ENCODE results near the gene LRCOL1. TPM values are rescaled to one million over a fixed set of nuclear protein-coding genes. Genes with fewer than 3 reads are reported as not detected.

LRCOL1 gene
- total and polyA plus RNA-seq, 11 donors: not detected

- intact Hi-C loops (cut with DNase I): no loop called here
- Histone ChIP-seq H3K27me3 (no peaks in the 10 kb centered on the region), H3K9me3 (no peaks in the 10 kb centered on the region), H3K4me1 (no peaks in the 10 kb centered on the region), H3K36me3 (peaks cover 0 to 90% (median 75%) of the 10 kb centered on the region in 9 donors), H3K27ac (no peak overlapping the region), H3K4me3 (no peak overlapping the region)
- no peak for TF ChIP-seq POLR2A (IDR thresholded peaks at IDR 0.05)
- TF ChIP-seq, protein P1, sequence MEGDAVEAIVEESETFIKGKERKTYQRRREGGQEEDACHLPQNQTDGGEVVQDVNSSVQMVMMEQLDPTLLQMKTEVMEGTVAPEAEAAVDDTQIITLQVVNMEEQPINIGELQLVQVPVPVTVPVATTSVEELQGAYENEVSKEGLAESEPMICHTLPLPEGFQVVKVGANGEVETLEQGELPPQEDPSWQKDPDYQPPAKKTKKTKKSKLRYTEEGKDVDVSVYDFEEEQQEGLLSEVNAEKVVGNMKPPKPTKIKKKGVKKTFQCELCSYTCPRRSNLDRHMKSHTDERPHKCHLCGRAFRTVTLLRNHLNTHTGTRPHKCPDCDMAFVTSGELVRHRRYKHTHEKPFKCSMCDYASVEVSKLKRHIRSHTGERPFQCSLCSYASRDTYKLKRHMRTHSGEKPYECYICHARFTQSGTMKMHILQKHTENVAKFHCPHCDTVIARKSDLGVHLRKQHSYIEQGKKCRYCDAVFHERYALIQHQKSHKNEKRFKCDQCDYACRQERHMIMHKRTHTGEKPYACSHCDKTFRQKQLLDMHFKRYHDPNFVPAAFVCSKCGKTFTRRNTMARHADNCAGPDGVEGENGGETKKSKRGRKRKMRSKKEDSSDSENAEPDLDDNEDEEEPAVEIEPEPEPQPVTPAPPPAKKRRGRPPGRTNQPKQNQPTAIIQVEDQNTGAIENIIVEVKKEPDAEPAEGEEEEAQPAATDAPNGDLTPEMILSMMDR (IDR thresholded peaks at IDR 0.05): no peak
- DNase-seq (no peak), ATAC-seq (peak in 1 of 4 donors; percentile 21)
- WGBS, 4 donors: 92 to 97% (median 94%) methylated on average over 29 of the region's 29 CpGs
Measured at GRCh38 chr12:132635076-132635955, 24.9 kb upstream of the LRCOL1 start.

DNA sequence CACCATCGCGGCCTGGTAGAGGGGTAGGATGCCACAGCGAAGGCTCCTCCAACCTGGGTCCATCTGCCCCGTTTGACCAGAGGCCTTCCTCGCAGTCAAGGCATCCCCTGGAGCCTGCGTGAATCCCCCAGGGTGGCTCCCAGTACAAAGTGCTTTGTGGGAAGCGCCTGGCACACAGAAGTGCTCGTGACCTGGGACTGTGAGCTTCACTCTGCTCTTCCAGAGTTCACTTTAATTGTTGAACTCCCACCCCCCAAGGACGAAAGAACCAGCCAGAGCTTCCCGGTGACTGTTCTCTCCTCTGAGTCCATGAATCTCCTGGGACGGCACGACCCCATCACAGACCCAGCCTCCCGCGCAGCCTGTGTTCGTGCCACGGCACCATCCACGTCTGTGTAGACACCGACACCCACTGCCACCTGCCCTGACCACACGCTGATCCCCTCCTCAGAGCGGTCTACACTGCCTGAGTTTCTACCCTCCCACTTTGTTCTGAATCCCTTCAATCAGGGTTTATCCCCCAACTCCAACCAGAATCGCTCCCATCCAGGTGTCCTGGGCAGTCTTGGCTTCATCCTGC lies 24.1 kb upstream of the LRCOL1 start:
- Histone ChIP-seq H3K4me3 (no peak overlapping the region), H3K9me3 (no peaks in the 10 kb centered on the region), H3K36me3 (peaks cover 0 to 94% (median 79%) of the 10 kb centered on the region in 9 donors), H3K27ac (no peak overlapping the region), H3K4me1 (no peaks in the 10 kb centered on the region), H3K27me3 (no peaks in the 10 kb centered on the region)
- intact Hi-C loops (cut with DNase I): no loop called here
- no peak for TF ChIP-seq POLR2A (IDR thresholded peaks at IDR 0.05)
- 96 to 98% (median 97%) methylated on average over 21 of the region's 21 CpGs for WGBS, 4 donors
- no peak for DNase-seq
- ATAC-seq: no peak

GRCh38 chr12:132633901-132634300 lies 23.5 kb upstream of the LRCOL1 start:
- 87 to 92% (median 89%) methylated on average over 10 of the region's 10 CpGs for WGBS, 4 donors
- ATAC-seq: no peak
- H3K9me3 ChIP-seq: no peaks in the 10 kb centered on the region
- no peak overlapping the region for H3K27ac ChIP-seq
- intact Hi-C loops (cut with DNase I): no loop called here
- no peak overlapping the region for H3K4me3 ChIP-seq
- no peaks in the 10 kb centered on the region for H3K27me3 ChIP-seq
- no peak for TF ChIP-seq POLR2A (IDR thresholded peaks at IDR 0.05)
- TF ChIP-seq, protein P1 (IDR thresholded peaks at IDR 0.05): no peak
- peaks cover 0 to 93% (median 77%) of the 10 kb centered on the region in 9 donors for H3K36me3 ChIP-seq
- no peak for DNase-seq
- no peaks in the 10 kb centered on the region for H3K4me1 ChIP-seq

DNA sequence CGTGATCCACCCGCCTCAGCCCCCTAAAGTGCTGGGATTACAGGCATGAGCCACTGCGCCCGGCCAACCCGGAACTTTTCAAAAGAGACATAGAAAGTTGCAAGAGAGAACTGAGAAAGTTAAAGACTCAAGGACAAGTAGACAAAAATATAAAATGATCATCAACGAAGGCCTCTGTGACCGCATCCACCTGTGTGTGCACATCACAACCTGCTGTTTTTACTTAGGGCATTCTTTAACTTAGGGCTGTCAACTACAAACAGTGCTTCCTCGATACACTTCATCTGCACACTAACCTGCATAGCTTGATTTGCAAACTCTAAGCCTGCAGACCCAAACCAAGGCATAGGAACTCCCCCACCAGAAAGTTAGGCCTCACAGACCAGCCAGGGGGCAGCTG lies 23.0 kb upstream of the LRCOL1 start:
- intact Hi-C loops (cut with DNase I): no loop called here
- ATAC-seq: no peak
- H3K27me3 ChIP-seq: no peaks in the 10 kb centered on the region
- 92 to 98% (median 96%) methylated on average over 8 of the region's 8 CpGs for whole genome bisulfite sequencing, 4 donors
- no peak overlapping the region for H3K27ac ChIP-seq
- H3K4me3 ChIP-seq: no peak overlapping the region
- no peaks in the 10 kb centered on the region for H3K9me3 ChIP-seq
- peaks cover 0 to 88% (median 76%) of the 10 kb centered on the region in 9 donors for H3K36me3 ChIP-seq
- DNase-seq: no peak
- H3K4me1 ChIP-seq: no peaks in the 10 kb centered on the region
- TF ChIP-seq, protein P1 (IDR thresholded peaks at IDR 0.05): no peak
- no peak for TF ChIP-seq POLR2A (IDR thresholded peaks at IDR 0.05)
